ENCODE data around the gene KIF18A. TPM values are rescaled to one million over a fixed set of nuclear protein-coding genes. Genes with fewer than 3 reads are reported as not detected.

Gene KIF18A
- total and polyA plus RNA-seq, 2 of the 13 experiments (the other 11 are each of a cell fraction or from before 2014, with no cell fraction given): 3.4 to 14.4 TPM

DNA sequence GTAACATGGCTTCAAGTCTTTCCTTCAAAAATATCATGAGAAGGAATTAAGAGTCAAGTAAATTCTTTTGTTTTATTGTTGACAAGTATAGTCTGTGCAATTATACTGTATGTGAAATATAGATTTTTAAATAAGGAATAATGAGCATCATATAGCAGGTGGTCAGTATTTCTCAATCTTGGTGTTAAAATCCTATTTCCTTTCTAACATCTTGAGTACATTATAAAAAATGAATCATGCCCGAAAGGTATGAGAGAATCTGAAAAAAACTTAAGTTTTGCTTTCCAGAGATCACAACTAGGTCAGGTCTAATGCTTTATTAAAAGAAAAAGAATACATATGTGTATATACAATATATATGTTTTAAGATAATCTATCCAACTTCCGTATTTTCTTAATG is 53.1 kb downstream of the KIF18A start:
- DNase-seq (ENCODE audit: low spot score): no peak
- FAIRE-seq: no peak
- Histone ChIP-seq H3K27ac (ENCODE audit: extremely low read length, insufficient read depth, low read length) (no peak overlapping the region), H3K9ac (ENCODE audit: insufficient read depth, low read depth, low read length) (no peak overlapping the region), H3K36me3 (replicated peaks in 1 of 2; ENCODE audit: control insufficient read depth in 1 of 2, insufficient read depth in 2 of 2, low read length in 2 of 2) (peaks cover 3 to 8% of the 10 kb centered on the region in 2 experiments; a peak in 1 of 5 replicates), H3K9me3 (ENCODE audit: low read length) (no peaks in the 10 kb centered on the region), H3K27me3 (ENCODE audit: control insufficient read depth in 1 of 2, insufficient read depth in 2 of 2, low read length in 2 of 2) (no peaks in the 10 kb centered on the region), H3K4me2 (ENCODE audit: low read depth, low read length) (no peak overlapping the region), H2AFZ (ENCODE audit: low read length) (no peak overlapping the region), H3K4me3 (replicated peaks in 1 of 3; ENCODE audit: insufficient read depth in 1 of 3, low read depth in 2 of 3, low read length in 3 of 3) (no peak overlapping the region), H3K4me1 (ENCODE audit: insufficient read depth, low read length) (no peaks in the 10 kb centered on the region), H3K79me2 (ENCODE audit: insufficient read depth, low read length) (no peaks in the 10 kb centered on the region), H4K20me1 (ENCODE audit: insufficient read depth, low read length) (no peaks in the 10 kb centered on the region)
- TF ChIP-seq YEATS4 (CRISPR knock-in tag; IDR thresholded peaks at IDR 0.05; ENCODE audit: borderline replicate concordance) (no peak), ZNF180 (CRISPR knock-in tag; IDR thresholded peaks at IDR 0.05; ENCODE audit: borderline replicate concordance, low read depth) (no peak), SIX1 (CRISPR knock-in tag; IDR thresholded peaks at IDR 0.05; ENCODE audit: borderline replicate concordance) (no peak), ZFP41 (CRISPR knock-in tag; IDR thresholded peaks at IDR 0.05; ENCODE audit: borderline replicate concordance) (no peak), RCOR2 (CRISPR knock-in tag; IDR thresholded peaks at IDR 0.05) (no peak), STAT6 (CRISPR knock-in tag; IDR thresholded peaks at IDR 0.05; ENCODE audit: borderline replicate concordance) (no peak), ZNF781 (CRISPR knock-in tag; IDR thresholded peaks at IDR 0.05; ENCODE audit: borderline replicate concordance, not compliant biosample characterization) (no peak), SSRP1 (CRISPR knock-in tag; IDR thresholded peaks at IDR 0.05) (no peak), ZNF709 (CRISPR knock-in tag; IDR thresholded peaks at IDR 0.05) (no peak), TEAD3 (CRISPR knock-in tag; optimal IDR thresholded peaks at IDR 0.05; ENCODE audit: borderline replicate concordance) (no peak), ZFP36 (IDR thresholded peaks at IDR 0.05; ENCODE audit: borderline replicate concordance, low read depth, low read length, partially characterized antibody) (no peak), HNF4G (IDR thresholded peaks at IDR 0.05; ENCODE audit: borderline replicate concordance, low read depth, low read length) (no peak), HNF4G (CRISPR knock-in tag; IDR thresholded peaks at IDR 0.05; ENCODE audit: borderline replicate concordance, low read depth) (no peak), RFX3 (CRISPR knock-in tag; IDR thresholded peaks at IDR 0.05) (no peak)
- TF ChIP-seq, protein P1, sequence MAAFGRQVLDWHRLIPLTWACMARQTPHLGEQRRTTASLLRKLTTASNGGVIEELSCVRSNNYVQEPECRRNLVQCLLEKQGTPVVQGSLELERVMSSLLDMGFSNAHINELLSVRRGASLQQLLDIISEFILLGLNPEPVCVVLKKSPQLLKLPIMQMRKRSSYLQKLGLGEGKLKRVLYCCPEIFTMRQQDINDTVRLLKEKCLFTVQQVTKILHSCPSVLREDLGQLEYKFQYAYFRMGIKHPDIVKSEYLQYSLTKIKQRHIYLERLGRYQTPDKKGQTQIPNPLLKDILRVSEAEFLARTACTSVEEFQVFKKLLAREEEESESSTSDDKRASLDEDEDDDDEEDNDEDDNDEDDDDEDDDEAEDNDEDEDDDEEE (CRISPR knock-in tag; IDR thresholded peaks at IDR 0.05): no peak
- POLR2A ChIA-PET: no interaction called here
- BruUV-seq (replicated peaks): no TSS peak
- CTCF ChIA-PET (ENCODE audit: low intra/inter-chr PET ratio, low total read pairs): no interaction called here
- in situ Hi-C loops (cut with HindIII; ENCODE audit: extremely low pct_ligation_motif_present, low pct_unique_long_range_greater_than_20kb) (no loop called here), intact Hi-C loops (cut with micrococcal nuclease; ENCODE audit: unreplicated experiment) (no loop called here)
- no peak for ATAC-seq
- WGBS (ENCODE audit: low lambda C conversion rate): 95% methylated on average over 2 of the region's 2 CpGs
